Mucosa of descending colon (tissue), 3 donors: Measurements from ENCODE around the gene ALPK1. TPM values are rescaled to one million over a fixed set of nuclear protein-coding genes. Genes with fewer than 3 reads are reported as not detected.

Source experiments
- ATAC-seq: fragments of 200-7000 bp; cut with Tn5 transposase; one replicate; pipeline ENCODE4 v1.9.1; 2020; ENCODE audit warnings: mild to moderate bottlenecking, moderate library complexity
- DNase-seq, 3 donors: peaks; one replicate each; pipeline ENCODE4 v3.0.0-alpha.2; 2020
- H3K36me3 ChIP-seq: fragments of 200-600 bp; one replicate; pipeline ENCODE4 v1.8.0; 2021; ENCODE audit warnings: low read depth, mild to moderate bottlenecking
- H3K4me1 ChIP-seq: fragments of 200-600 bp; one replicate; pipeline ENCODE4 v1.8.0; 2021; ENCODE audit warnings: low read depth, mild to moderate bottlenecking
- H3K4me3 ChIP-seq: fragments of 200-600 bp; one replicate; pipeline ENCODE4 v1.8.0; 2021; ENCODE audit warnings: mild to moderate bottlenecking
- H3K9me3 ChIP-seq: fragments of 200-600 bp; one replicate; pipeline ENCODE4 v1.8.0; 2021; ENCODE audit warnings: mild to moderate bottlenecking
- CTCF ChIP-seq: fragments of 200-600 bp; IDR thresholded peaks from one replicate; pipeline ENCODE4 v1.8.0; 2022; ENCODE audit warnings: antibody characterized with exemption, mild to moderate bottlenecking
- intact Hi-C, 2 donors: fragments of 100-400 bp; cut with DNase I in 1 of 2; cut with micrococcal nuclease in 1 of 2; formaldehyde crosslinking; loops; one replicate each; pipeline versions ENCODE4 v1.11.0 to v1.11.1; 2022; cut with DNase I, micrococcal nuclease
- total RNA-seq, 3 donors: library from RNA; stranded (reverse); fragmentation: NEBNext Ultra II Directional in 2 of 3; extraction: Animal tissue kit (Norgen Biotek cat#: 25700) in 2 of 3; gene quantifications; one replicate each; pipeline versions ENCODE4 v1.2.1 to v1.2.4, GENCODE V29; 2021 to 2023
- donor health status: DM: no; HTN: no; CAD: no; lungs with moderate emphysema.
- donor health status: DM: no; HTN: no; CAD: no.
- donor health status: DM: no; HTN: yes; CAD: no.

Gene ALPK1
- total RNA-seq, 3 donors from 2014 or later, result 23.1 to 39.8 (median 31.0) TPM

- Histone ChIP-seq H3K4me1 (no peaks in the 10 kb centered on the region), H3K36me3 (no peaks in the 10 kb centered on the region), H3K9me3 (no peaks in the 10 kb centered on the region), H3K4me3 (no peak overlapping the region)
- ATAC-seq (no peak), DNase-seq (no peak)
- TF ChIP-seq CTCF, result no peak
- intact Hi-C loops, result no loop called here
Observed at GRCh38 chr4:112352736-112353135, 55.6 kb downstream of the ALPK1 start.

GRCh38 chr4:112355662-112356061 is 58.5 kb downstream of the ALPK1 start:
- intact Hi-C loops, result no loop called here
- H3K4me3 ChIP-seq, result no peak overlapping the region
- DNase-seq (no peak), ATAC-seq (no peak)
- H3K9me3 ChIP-seq, result peaks cover 7% of the 10 kb centered on the region
- no peaks in the 10 kb centered on the region for H3K4me1 ChIP-seq
- no peaks in the 10 kb centered on the region for H3K36me3 ChIP-seq
- TF ChIP-seq CTCF, result no peak

- Histone ChIP-seq H3K4me1 (no peaks in the 10 kb centered on the region), H3K36me3 (no peaks in the 10 kb centered on the region), H3K4me3 (no peak overlapping the region), H3K9me3 (peaks cover 10% of the 10 kb centered on the region)
- TF ChIP-seq CTCF, result no peak
- ATAC-seq, result no peak
- no peak for DNase-seq
- intact Hi-C loops, result no loop called here
Observed at GRCh38 chr4:112357453-112357852, 60.3 kb downstream of the ALPK1 start.

- Histone ChIP-seq H3K9me3 (peaks cover 14% of the 10 kb centered on the region), H3K4me1 (no peaks in the 10 kb centered on the region), H3K36me3 (no peaks in the 10 kb centered on the region), H3K4me3 (no peak overlapping the region)
- intact Hi-C loops, result no loop called here
- TF ChIP-seq CTCF, result no peak
- ATAC-seq (no peak), DNase-seq (no peak)
Observed at GRCh38 chr4:112357897-112358296, 60.7 kb downstream of the ALPK1 start.

- no peak for TF ChIP-seq CTCF
- H3K4me1 ChIP-seq, result no peaks in the 10 kb centered on the region
- peaks cover 14% of the 10 kb centered on the region for H3K9me3 ChIP-seq
- no peaks in the 10 kb centered on the region for H3K36me3 ChIP-seq
- no peak for ATAC-seq
- no peak overlapping the region for H3K4me3 ChIP-seq
- intact Hi-C loops, result no loop called here
- no peak for DNase-seq
Observed at GRCh38 chr4:112358415-112358814, 61.2 kb downstream of the ALPK1 start.
